ENCODE results near the gene UBE2Z.

DNA sequence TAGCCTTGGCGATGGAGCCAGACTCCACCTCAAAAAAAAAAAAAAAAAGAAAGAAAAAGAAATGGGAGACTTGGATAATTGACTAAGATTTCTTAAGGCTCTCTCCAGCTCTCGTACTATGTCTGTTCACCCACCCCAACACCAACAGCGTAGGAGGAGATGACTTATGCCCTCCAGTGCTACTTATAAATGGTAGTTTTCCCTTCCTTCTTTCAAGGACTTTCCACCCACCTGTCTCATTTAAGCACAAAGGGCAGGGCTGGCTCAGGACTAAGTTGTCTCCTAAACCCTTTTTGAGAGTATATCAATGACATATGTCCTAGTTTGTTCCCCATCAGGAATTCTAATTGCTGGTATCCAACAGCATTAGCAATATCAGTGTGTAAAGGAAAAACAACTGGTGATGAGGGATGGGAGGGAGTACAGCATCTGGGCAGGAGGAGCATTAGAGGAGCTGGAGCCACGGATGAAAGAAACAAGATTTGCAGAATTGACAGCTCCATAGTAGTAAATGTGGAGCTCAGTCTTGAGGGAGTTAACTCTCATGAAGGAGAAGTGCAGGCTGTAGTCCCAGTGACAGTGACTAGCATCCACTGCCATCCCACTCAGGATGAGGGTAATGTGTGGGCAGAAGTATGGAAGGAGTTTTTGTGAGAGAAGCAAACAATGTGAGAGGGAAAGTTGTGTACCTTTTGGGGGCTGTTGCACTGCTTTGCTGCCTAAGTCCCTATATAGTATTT is 17.2 kb downstream of the UBE2Z start:
- TF ChIP-seq, protein P1, sequence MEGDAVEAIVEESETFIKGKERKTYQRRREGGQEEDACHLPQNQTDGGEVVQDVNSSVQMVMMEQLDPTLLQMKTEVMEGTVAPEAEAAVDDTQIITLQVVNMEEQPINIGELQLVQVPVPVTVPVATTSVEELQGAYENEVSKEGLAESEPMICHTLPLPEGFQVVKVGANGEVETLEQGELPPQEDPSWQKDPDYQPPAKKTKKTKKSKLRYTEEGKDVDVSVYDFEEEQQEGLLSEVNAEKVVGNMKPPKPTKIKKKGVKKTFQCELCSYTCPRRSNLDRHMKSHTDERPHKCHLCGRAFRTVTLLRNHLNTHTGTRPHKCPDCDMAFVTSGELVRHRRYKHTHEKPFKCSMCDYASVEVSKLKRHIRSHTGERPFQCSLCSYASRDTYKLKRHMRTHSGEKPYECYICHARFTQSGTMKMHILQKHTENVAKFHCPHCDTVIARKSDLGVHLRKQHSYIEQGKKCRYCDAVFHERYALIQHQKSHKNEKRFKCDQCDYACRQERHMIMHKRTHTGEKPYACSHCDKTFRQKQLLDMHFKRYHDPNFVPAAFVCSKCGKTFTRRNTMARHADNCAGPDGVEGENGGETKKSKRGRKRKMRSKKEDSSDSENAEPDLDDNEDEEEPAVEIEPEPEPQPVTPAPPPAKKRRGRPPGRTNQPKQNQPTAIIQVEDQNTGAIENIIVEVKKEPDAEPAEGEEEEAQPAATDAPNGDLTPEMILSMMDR (IDR thresholded peaks at IDR 0.05; ENCODE audit: low read length), result no peak
- TF ChIP-seq EZH2 (optimal IDR thresholded peaks at IDR 0.05; ENCODE audit: low read depth, low read length), result no peak
